CD14-positive monocyte (primary cell): ENCODE measurements around the gene GAB1. TPM values are rescaled to one million over a fixed set of nuclear protein-coding genes. Genes with fewer than 3 reads are reported as not detected.

Source experiments
- DNase-seq, 3 donors: peaks; one replicate each; pipeline ENCODE4 v3.0.0-alpha.2; 2011 to 2022
- H2AFZ ChIP-seq: 2 replicates; pipeline ENCODE4 v1.6.0; 2012; ENCODE audit warnings: mild to moderate bottlenecking, low read depth, low read length, inconsistent platforms; ENCODE audit not compliant: insufficient read depth, poor library complexity, severe bottlenecking
- H3K27ac ChIP-seq, 2 donors: 1 replicate in 1 of 2; 2 replicates in 1 of 2; pipeline ENCODE4 v1.5.1; 2012 to 2013; ENCODE audit warnings: low read length in 2 of 2, control low read depth in 1 of 2, inconsistent platforms in 1 of 2, low read depth in 1 of 2, mild to moderate bottlenecking in 1 of 2
- H3K27me3 ChIP-seq, 2 donors: one replicate each; pipeline versions ENCODE4 v1.6.0 to v1.6.1; 2011 to 2013; ENCODE audit warnings: low read length in 2 of 2; ENCODE audit not compliant: control insufficient read depth in 2 of 2, insufficient read depth in 2 of 2
- H3K36me3 ChIP-seq, 2 donors: replicated peaks in 1 of 2; 1 replicate in 1 of 2; 2 replicates in 1 of 2; pipeline versions ENCODE4 v1.5.1 to v1.6.1; 2012 to 2013; ENCODE audit warnings: low read length in 2 of 2, control low read depth in 1 of 2, inconsistent platforms in 1 of 2, mild to moderate bottlenecking in 1 of 2; ENCODE audit not compliant: insufficient read depth in 2 of 2, control insufficient read depth in 1 of 2
- H3K4me1 ChIP-seq, 2 donors: 1 replicate in 1 of 2; 2 replicates in 1 of 2; pipeline versions ENCODE4 v1.5.1 to v1.6.1; 2012 to 2013; ENCODE audit warnings: low read length in 2 of 2, control low read depth in 1 of 2, inconsistent platforms in 1 of 2, mild to moderate bottlenecking in 1 of 2, moderate library complexity in 1 of 2; ENCODE audit not compliant: insufficient read depth in 2 of 2, control insufficient read depth in 1 of 2
- H3K4me2 ChIP-seq: replicated peaks from 2 replicates; pipeline ENCODE3; 2012; ENCODE audit warnings: low read length, moderate library complexity, mild to moderate bottlenecking; ENCODE audit not compliant: poor library complexity, severe bottlenecking; ENCODE audit errors: extremely low read depth
- H3K4me3 ChIP-seq, 3 experiments: fragments of 200-600 bp in 1 of 3; sonication (generic) in 1 of 3; replicated peaks in 1 of 3; 1 replicate in 2 of 3; 2 replicates in 1 of 3; pipeline ENCODE4 v1.5.1; 2011 to 2013; ENCODE audit warnings: low read length in 3 of 3, mild to moderate bottlenecking in 3 of 3, control low read depth in 2 of 3, low read depth in 2 of 3, inconsistent platforms in 1 of 3, moderate library complexity in 1 of 3
- H3K79me2 ChIP-seq: 2 replicates; pipeline ENCODE4 v1.6.0; 2012; ENCODE audit warnings: mild to moderate bottlenecking, control low read depth, inconsistent platforms, low read length, moderate library complexity; ENCODE audit not compliant: insufficient read depth
- H3K9ac ChIP-seq: 2 replicates; pipeline ENCODE4 v1.6.0; 2017; ENCODE audit warnings: low read length, mild to moderate bottlenecking; ENCODE audit not compliant: insufficient read depth, poor library complexity, severe bottlenecking
- H3K9me3 ChIP-seq, 2 donors: replicated peaks in 1 of 2; 1 replicate in 1 of 2; 2 replicates in 1 of 2; pipeline versions ENCODE4 v1.5.1 to v1.6.1; 2012 to 2013; ENCODE audit warnings: low read length in 2 of 2, control low read depth in 1 of 2; ENCODE audit not compliant: control insufficient read depth in 1 of 2, insufficient read depth in 1 of 2
- H4K20me1 ChIP-seq: 2 replicates; pipeline ENCODE4 v1.6.0; 2012; ENCODE audit warnings: mild to moderate bottlenecking, low read length, control low read depth, moderate library complexity; ENCODE audit not compliant: insufficient read depth
- H3K27ac Mint-ChIP-seq, 7 donors: one replicate each; pipeline ENCODE4 v1.8.0; 2020; ENCODE audit warnings: mild to moderate bottlenecking in 7 of 7, mixed read lengths in 7 of 7, moderate library complexity in 6 of 7, inconsistent platforms in 2 of 7
- H3K27me3 Mint-ChIP-seq, 3 donors: one replicate each; pipeline ENCODE4 v1.8.0; 2021 to 2022; ENCODE audit warnings: low read depth in 3 of 3, mild to moderate bottlenecking in 3 of 3, mixed read lengths in 3 of 3, moderate library complexity in 3 of 3, inconsistent platforms in 1 of 3
- H3K36me3 Mint-ChIP-seq, 2 donors: one replicate each; pipeline ENCODE4 v1.8.0; 2020; ENCODE audit warnings: mixed read lengths in 2 of 2, inconsistent platforms in 1 of 2, mild to moderate bottlenecking in 1 of 2
- H3K4me1 Mint-ChIP-seq: one replicate; pipeline ENCODE4 v1.8.0; 2020; ENCODE audit warnings: mild to moderate bottlenecking, mixed read lengths
- H3K4me3 Mint-ChIP-seq, 2 donors: one replicate each; pipeline ENCODE4 v1.8.0; 2020; ENCODE audit warnings: mild to moderate bottlenecking in 2 of 2, mixed read lengths in 2 of 2, moderate library complexity in 1 of 2
- H3K9me3 Mint-ChIP-seq, 7 donors: one replicate each; pipeline ENCODE4 v1.8.0; 2020 to 2022; ENCODE audit warnings: mixed read lengths in 7 of 7, mild to moderate bottlenecking in 6 of 7, moderate library complexity in 6 of 7, inconsistent platforms in 2 of 7
- WGBS: methylation state at CpG from one replicate; pipeline ENCODE4 v1.1.5; 2013; ENCODE audit warnings: missing lambda C conversion rate; ENCODE audit not compliant: insufficient coverage; 5-methylcytosine and 5-hydroxymethylcytosine counted together
- intact Hi-C, 2 donors: fragments of 100-400 bp; cut with micrococcal nuclease; formaldehyde crosslinking; loops; one replicate each; pipeline versions ENCODE4 v1.15.0 to v1.15.1; 2023
- polyA plus RNA-seq, 3 donors: library from polyadenylated mRNA; depleted of rRNA in 1 of 3; unstranded in 2 of 3; stranded (reverse) in 1 of 3; fragments of 300-500 nt in 2 of 3; fragments of >200 nt in 1 of 3; fragmentation: Illumina TruSeq in 2 of 3; gene quantifications; 1 replicate in 2 of 3; 2 replicates in 1 of 3; pipeline ENCODE4 v1.2.3, GENCODE V29; 2012 to 2021
- TF ChIP-seq, protein P1 (sequence below): fragments of 200-600 bp; IDR thresholded peaks from one replicate; pipeline ENCODE4 v1.8.0; 2022; ENCODE audit warnings: antibody characterized with exemption, mild to moderate bottlenecking

GAB1 gene
- polyA plus RNA-seq, 3 donors: 0.55 to 7.3 (median 0.69) TPM

DNA sequence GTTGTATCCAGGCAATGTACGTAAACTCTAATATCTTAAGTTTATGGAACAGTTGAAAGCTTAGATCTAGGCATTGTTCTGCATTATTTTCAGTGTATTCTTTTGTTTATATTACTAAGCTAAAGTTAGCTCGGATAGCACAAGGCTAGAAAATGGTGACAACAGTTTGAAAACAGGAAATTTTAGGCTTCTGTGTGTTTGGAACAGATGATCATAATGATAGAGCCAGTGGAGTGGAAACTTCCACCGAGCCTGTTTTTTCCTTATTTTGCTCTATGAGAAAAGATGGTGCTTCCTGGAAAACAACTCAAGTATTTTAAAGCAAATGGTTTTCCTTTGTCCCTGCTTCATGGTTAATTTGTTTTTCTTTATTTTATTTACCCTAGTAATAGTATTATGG lies 70.8 kb downstream of the GAB1 start:
- H3K36me3 Mint-ChIP-seq: no peaks in the 10 kb centered on the region
- Histone ChIP-seq H3K4me3 (no peak overlapping the region), H4K20me1 (peaks cover 10% of the 10 kb centered on the region), H3K79me2 (no peaks in the 10 kb centered on the region), H2AFZ (no peak overlapping the region), H3K27ac (no peak overlapping the region), H3K4me1 (peaks cover 17 to 26% of the 10 kb centered on the region in 2 donors), H3K9ac (no peak overlapping the region), H3K27me3 (no peaks in the 10 kb centered on the region), H3K4me2 (no peak overlapping the region), H3K36me3 (no peaks in the 10 kb centered on the region), H3K9me3 (no peaks in the 10 kb centered on the region)
- TF ChIP-seq, protein P1, sequence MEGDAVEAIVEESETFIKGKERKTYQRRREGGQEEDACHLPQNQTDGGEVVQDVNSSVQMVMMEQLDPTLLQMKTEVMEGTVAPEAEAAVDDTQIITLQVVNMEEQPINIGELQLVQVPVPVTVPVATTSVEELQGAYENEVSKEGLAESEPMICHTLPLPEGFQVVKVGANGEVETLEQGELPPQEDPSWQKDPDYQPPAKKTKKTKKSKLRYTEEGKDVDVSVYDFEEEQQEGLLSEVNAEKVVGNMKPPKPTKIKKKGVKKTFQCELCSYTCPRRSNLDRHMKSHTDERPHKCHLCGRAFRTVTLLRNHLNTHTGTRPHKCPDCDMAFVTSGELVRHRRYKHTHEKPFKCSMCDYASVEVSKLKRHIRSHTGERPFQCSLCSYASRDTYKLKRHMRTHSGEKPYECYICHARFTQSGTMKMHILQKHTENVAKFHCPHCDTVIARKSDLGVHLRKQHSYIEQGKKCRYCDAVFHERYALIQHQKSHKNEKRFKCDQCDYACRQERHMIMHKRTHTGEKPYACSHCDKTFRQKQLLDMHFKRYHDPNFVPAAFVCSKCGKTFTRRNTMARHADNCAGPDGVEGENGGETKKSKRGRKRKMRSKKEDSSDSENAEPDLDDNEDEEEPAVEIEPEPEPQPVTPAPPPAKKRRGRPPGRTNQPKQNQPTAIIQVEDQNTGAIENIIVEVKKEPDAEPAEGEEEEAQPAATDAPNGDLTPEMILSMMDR: no peak
- no peak overlapping the region for H3K27ac Mint-ChIP-seq
- peaks cover 33% of the 10 kb centered on the region for H3K4me1 Mint-ChIP-seq
- no CpG with 5 or more reads among the region's 3 CpGs for WGBS
- no peaks in the 10 kb centered on the region for H3K27me3 Mint-ChIP-seq
- peaks cover 0 to 2% (median 0%) of the 10 kb centered on the region in 7 donors for H3K9me3 Mint-ChIP-seq
- DNase-seq: no peak
- no peak overlapping the region for H3K4me3 Mint-ChIP-seq
- intact Hi-C loops: no loop called here

DNA sequence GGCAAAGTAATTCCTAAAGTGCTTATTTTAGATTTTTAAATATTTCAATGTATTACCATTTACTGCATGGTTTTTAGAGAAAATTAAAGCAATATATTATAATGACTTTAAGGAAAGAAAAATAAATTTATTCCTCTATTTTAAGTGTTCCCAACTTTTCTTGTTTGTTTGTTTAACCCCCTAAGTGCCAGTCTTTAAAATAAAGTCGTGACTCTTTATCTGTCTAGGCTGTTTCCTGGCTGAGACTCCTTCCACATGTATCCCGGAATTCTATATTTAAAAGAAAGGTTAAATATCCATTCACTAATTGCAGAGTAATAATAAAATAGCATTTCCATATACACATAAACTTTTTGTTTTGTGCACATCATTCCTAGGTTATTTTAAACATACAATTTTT lies 71.2 kb downstream of the GAB1 start:
- peaks cover 17 to 25% of the 10 kb centered on the region in 2 donors for H3K4me1 ChIP-seq
- WGBS: no CpG with 5 or more reads among the region's 2 CpGs
- H3K27me3 Mint-ChIP-seq: no peaks in the 10 kb centered on the region

More for the DNA sequence above, 71.2 kb downstream of the GAB1 start:
- Histone ChIP-seq H4K20me1 (peaks cover 10% of the 10 kb centered on the region), H3K27ac (no peak overlapping the region), H3K9me3 (no peaks in the 10 kb centered on the region), H3K36me3 (no peaks in the 10 kb centered on the region), H3K4me2 (no peak overlapping the region), H3K9ac (no peak overlapping the region), H2AFZ (no peak overlapping the region), H3K79me2 (no peaks in the 10 kb centered on the region), H3K27me3 (no peaks in the 10 kb centered on the region), H3K4me3 (no peak overlapping the region)
- H3K4me1 Mint-ChIP-seq: peaks cover 29% of the 10 kb centered on the region
- no peak for DNase-seq
- H3K4me3 Mint-ChIP-seq: no peak overlapping the region
- TF ChIP-seq, protein P1: no peak
- no peaks in the 10 kb centered on the region for H3K36me3 Mint-ChIP-seq
- no peak overlapping the region for H3K27ac Mint-ChIP-seq
- intact Hi-C loops: no loop called here
- H3K9me3 Mint-ChIP-seq: peaks cover 0 to 2% (median 0%) of the 10 kb centered on the region in 7 donors
